ENCODE data around the gene EMILIN1.

EMILIN1 gene

GRCh38 chr2:27053321-27053720 is 25.1 kb upstream of the EMILIN1 start:
- TF ChIP-seq CTCF (conservative IDR thresholded peaks at IDR 0.05; ENCODE audit: low read depth), result no peak
- POLR2A ChIA-PET (ENCODE audit: low non-redundant PET), result no interaction called here
- CTCF ChIA-PET, result no interaction called here
- H3K27ac ChIP-seq, result no peak overlapping the region; the same call in 1 of the 2 replicates
- no peak for DNase-seq (ENCODE audit: low spot score)

GRCh38 chr2:27053776-27054175 is 24.6 kb upstream of the EMILIN1 start:
- no peak for TF ChIP-seq CTCF (conservative IDR thresholded peaks at IDR 0.05; ENCODE audit: low read depth)
- DNase-seq (ENCODE audit: low spot score), result no peak
- CTCF ChIA-PET, result interaction anchor here (0.7 kb wide), 1 partner anchor 82 kb away, joined by 3 read pairs; no protein-coding TSS in a partner anchor
- POLR2A ChIA-PET (ENCODE audit: low non-redundant PET), result no interaction called here
- no peak overlapping the region for H3K27ac ChIP-seq

GRCh38 chr2:27054721-27055120 is 23.7 kb upstream of the EMILIN1 start:
- no peak for DNase-seq (ENCODE audit: low spot score)
- TF ChIP-seq CTCF (conservative IDR thresholded peaks at IDR 0.05; ENCODE audit: low read depth), result no peak
- ChIA-PET POLR2A (ENCODE audit: low non-redundant PET) (interaction anchor here (1.5 kb wide), 1 partner anchor 13 kb away, joined by 3 read pairs; no protein-coding TSS in a partner anchor), CTCF (interaction anchor here (0.7 to 0.8 kb wide), 3 partner anchors 48 to 1826 kb away, joined by 3 to 4 read pairs (median 3); no protein-coding TSS in a partner anchor)
- no peak overlapping the region for H3K27ac ChIP-seq

GRCh38 chr2:27057184-27057583 is 21.2 kb upstream of the EMILIN1 start:
- no peak for DNase-seq (ENCODE audit: low spot score)
- no peak for TF ChIP-seq CTCF (conservative IDR thresholded peaks at IDR 0.05; ENCODE audit: low read depth)
- H3K27ac ChIP-seq, result no peak overlapping the region
- POLR2A ChIA-PET (ENCODE audit: low non-redundant PET), result no interaction called here
- CTCF ChIA-PET, result no interaction called here

- DNase-seq (ENCODE audit: low spot score), result no peak
- ChIA-PET CTCF (no interaction called here), POLR2A (ENCODE audit: low non-redundant PET) (no interaction called here)
- no peak for TF ChIP-seq CTCF (conservative IDR thresholded peaks at IDR 0.05; ENCODE audit: low read depth)
- peak overlapping the region; percentile 25; the same call in 1 of the 2 replicates for H3K27ac ChIP-seq
Observed at GRCh38 chr2:27058210-27058609, 20.2 kb upstream of the EMILIN1 start.

GRCh38 chr2:27059141-27059820 is 19.1 kb upstream of the EMILIN1 start:
- peak overlapping the region; percentile 26 for H3K27ac ChIP-seq
- no peak for TF ChIP-seq CTCF (conservative IDR thresholded peaks at IDR 0.05; ENCODE audit: low read depth)
- no peak for DNase-seq (ENCODE audit: low spot score)
- CTCF ChIA-PET, result interaction anchor here (0.6 kb wide), 1 partner anchor 26 kb away, joined by 3 read pairs; no protein-coding TSS in a partner anchor
- POLR2A ChIA-PET (ENCODE audit: low non-redundant PET), result no interaction called here
